SK-N-SH (cell line): ENCODE results near the gene ASPDH. TPM values are rescaled to one million over a fixed set of nuclear protein-coding genes. Genes with fewer than 3 reads are reported as not detected.

Experiments
- CTCF ChIA-PET: fragments of 300-600, 350-600 bp; formaldehyde crosslinking; extraction: SDS; loops from one replicate; lab custom pipeline; 2021; lab: Yijun Ruan, JAX
- POLR2A ChIA-PET: fragments of 350-600 bp; sonication (Branson Sonifier 250); formaldehyde crosslinking; extraction: SDS; loops from one replicate; lab custom pipeline; 2020; ENCODE audit warnings: antibody characterized with exemption, inconsistent platforms; lab: Yijun Ruan, JAX
- DNase-seq: peaks from one replicate; pipeline ENCODE4 v3.0.0; 2012
- H2AFZ ChIP-seq: fragments of 200-600 bp; sonication (generic); 2 replicates; pipeline ENCODE4 v1.8.1; 2016; ENCODE audit warnings: antibody characterized with exemption, mild to moderate bottlenecking, low read depth
- H3F3A ChIP-seq: fragments of 200-600 bp; sonication (generic); replicated peaks from 2 replicates; pipeline ENCODE3; 2016; ENCODE audit warnings: antibody characterized with exemption, mild to moderate bottlenecking; ENCODE audit not compliant: insufficient read depth
- H3K27ac ChIP-seq, 2 experiments: fragments of 200-500 bp in 1 of 2; fragments of 200-600 bp in 1 of 2; sonication (Bioruptor generic) in 1 of 2; sonication (generic), shearing (Covaris generic) in 1 of 2; 2 replicates each; pipeline versions ENCODE4 v1.5.1 to v1.6.1; 2014 to 2016; ENCODE audit warnings: low read depth in 2 of 2, inconsistent platforms in 1 of 2, low read length in 1 of 2, mild to moderate bottlenecking in 1 of 2, mixed read lengths in 1 of 2
- H3K27me3 ChIP-seq: fragments of 200-600 bp; sonication (generic), shearing (Covaris generic); 2 replicates; pipeline ENCODE4 v1.6.1; 2016; ENCODE audit warnings: mixed run types; ENCODE audit not compliant: insufficient read depth
- H3K36me3 ChIP-seq, 2 experiments: fragments of 200-500 bp in 1 of 2; fragments of 200-600 bp in 1 of 2; sonication (Bioruptor generic) in 1 of 2; sonication (generic) in 1 of 2; replicated peaks in 1 of 2; 2 replicates each; pipeline versions ENCODE3 to v1.5.1; 2014 to 2016; ENCODE audit warnings: low read length in 1 of 2, mild to moderate bottlenecking in 1 of 2; ENCODE audit not compliant: insufficient read depth in 2 of 2, control insufficient read depth in 1 of 2
- H3K4me1 ChIP-seq, 2 experiments: fragments of 200-500 bp in 1 of 2; fragments of 200-600 bp in 1 of 2; sonication (Bioruptor generic) in 1 of 2; sonication (generic), shearing (Covaris generic) in 1 of 2; 2 replicates each; pipeline versions ENCODE4 v1.5.1 to v1.6.1; 2014 to 2016; ENCODE audit warnings: low read depth in 1 of 2, low read length in 1 of 2, mixed run types in 1 of 2; ENCODE audit not compliant: insufficient read depth in 2 of 2, control insufficient read depth in 1 of 2
- H3K4me2 ChIP-seq: fragments of 200-600 bp; sonication (generic), shearing (Covaris generic); 2 replicates; pipeline ENCODE4 v1.6.1; 2017; ENCODE audit warnings: mixed run types
- H3K4me3 ChIP-seq, 2 experiments: fragments of 200-500 bp in 1 of 2; fragments of 200-600 bp in 1 of 2; sonication (Bioruptor generic) in 1 of 2; sonication (generic), shearing (Covaris generic) in 1 of 2; 2 replicates each; pipeline versions ENCODE4 v1.5.1 to v1.8.1; 2014 to 2016; ENCODE audit warnings: low read depth in 2 of 2, inconsistent platforms in 1 of 2, low read length in 1 of 2, mild to moderate bottlenecking in 1 of 2, mixed read lengths in 1 of 2, moderate library complexity in 1 of 2
- H3K79me2 ChIP-seq: fragments of 200-600 bp; sonication (generic); 2 replicates; pipeline ENCODE4 v1.8.1; 2017; ENCODE audit warnings: mild to moderate bottlenecking; ENCODE audit not compliant: insufficient read depth
- H3K9ac ChIP-seq: fragments of 200-600 bp; sonication (generic); 2 replicates; pipeline ENCODE4 v1.6.1; 2017; ENCODE audit warnings: mixed run types
- H3K9me2 ChIP-seq: fragments of 200-600 bp; sonication (generic); 2 replicates; pipeline ENCODE4 v1.6.1; 2017; ENCODE audit warnings: mixed run types
- H3K9me3 ChIP-seq: fragments of 200-600 bp; sonication (generic); 2 replicates; pipeline ENCODE4 v1.6.1; 2017; ENCODE audit warnings: mixed run types, mild to moderate bottlenecking, moderate library complexity
- H4K20me1 ChIP-seq: fragments of 200-600 bp; sonication (generic); 2 replicates; pipeline ENCODE4 v1.6.1; 2017; ENCODE audit warnings: mild to moderate bottlenecking, mixed run types; ENCODE audit not compliant: insufficient read depth
- FOXM1 ChIP-seq: IDR thresholded peaks from 2 replicates; pipeline ENCODE4 v1.4.0; 2012; ENCODE audit warnings: low read depth, mild to moderate bottlenecking
- RAD21 ChIP-seq: IDR thresholded peaks from 2 replicates; pipeline ENCODE4 v1.6.1; 2012; ENCODE audit warnings: mild to moderate bottlenecking, low read length
- REST ChIP-seq: IDR thresholded peaks from 2 replicates; pipeline ENCODE4 v1.6.1; 2012; ENCODE audit warnings: mild to moderate bottlenecking, low read depth, low read length, moderate library complexity
- RXRA ChIP-seq: IDR thresholded peaks from 2 replicates; pipeline ENCODE4 v1.4.0; 2012; ENCODE audit warnings: low read depth, mild to moderate bottlenecking, borderline replicate concordance
- TEAD4 ChIP-seq: IDR thresholded peaks from 2 replicates; pipeline ENCODE4 v1.4.0; 2012; ENCODE audit warnings: mild to moderate bottlenecking, borderline replicate concordance; ENCODE audit not compliant: insufficient read depth
- WGBS: methylation state at CpG from one replicate; pipeline ENCODE4 v1.1.6; 2017; ENCODE audit warnings: low lambda C conversion rate; 5-methylcytosine and 5-hydroxymethylcytosine counted together
- polyA plus RNA-seq, 3 experiments: library from polyadenylated mRNA; depleted of rRNA; stranded (reverse); fragments of >200 nt; gene quantifications; 2 replicates each; pipeline ENCODE4 v1.2.3, GENCODE V29; 2012
- TF ChIP-seq, protein P1 (sequence below): IDR thresholded peaks from 2 replicates; pipeline ENCODE4 v1.4.0; 2012; ENCODE audit warnings: low read depth, borderline replicate concordance
- TF ChIP-seq, protein P2 (sequence below): IDR thresholded peaks from 2 replicates; pipeline ENCODE4 v1.4.0; 2012; ENCODE audit warnings: low read depth

Gene ASPDH
- polyA plus RNA-seq, 1 of the 3 experiments (the other 2 are of a cell fraction), result 0.07 TPM

DNA sequence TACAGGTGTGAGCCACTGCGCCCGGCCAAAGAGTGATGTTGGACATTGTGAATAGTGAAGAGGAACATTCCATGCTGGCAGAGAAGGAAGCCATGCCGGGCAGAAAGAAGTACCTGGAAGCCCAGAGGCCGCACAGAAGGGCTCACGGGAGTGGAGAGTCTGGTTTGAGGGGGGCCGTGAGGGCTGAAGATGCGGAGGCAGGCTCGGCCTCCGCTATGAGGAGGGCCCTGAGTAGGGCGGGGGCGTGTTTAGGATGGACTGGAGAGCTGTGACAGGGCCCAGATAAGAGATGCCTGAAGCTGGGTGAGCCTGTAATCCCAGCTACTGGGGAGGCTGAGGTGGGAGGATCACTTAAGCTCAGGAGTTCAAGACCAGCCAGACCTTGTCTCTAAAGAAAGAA is 4.3 kb downstream of the ASPDH start:
- ChIA-PET POLR2A (interaction anchor here (1.0 kb wide), 1 partner anchor 18 kb away, joined by 4 read pairs; no protein-coding TSS in a partner anchor), CTCF (interaction anchor here (0.8 to 6.1 kb wide), 4 partner anchors 9 to 181 kb away, joined by 3 to 54 read pairs (median 7); partner anchors contain the start of gene KCNC3)
- Histone ChIP-seq H3K4me1 (peaks cover 0 to 30% of the 10 kb centered on the region in 2 experiments; a peak in 1 of 4 replicates), H3K9me3 (no peaks in the 10 kb centered on the region), H2AFZ (no peak overlapping the region), H4K20me1 (no peaks in the 10 kb centered on the region), H3K79me2 (peaks cover 14% of the 10 kb centered on the region; the same call in 1 of the 2 replicates), H3K4me3 (no peak overlapping the region), H3F3A (no peaks in the 10 kb centered on the region), H3K9ac (no peak overlapping the region), H3K27ac (no peak overlapping the region), H3K9me2 (no peaks in the 10 kb centered on the region), H3K4me2 (no peak overlapping the region), H3K36me3 (no peaks in the 10 kb centered on the region), H3K27me3 (no peaks in the 10 kb centered on the region)
- DNase-seq, result no peak
- TF ChIP-seq RAD21, result no peak
- TF ChIP-seq FOXM1, result no peak
- no peak for TF ChIP-seq RXRA
- TF ChIP-seq, protein P1, sequence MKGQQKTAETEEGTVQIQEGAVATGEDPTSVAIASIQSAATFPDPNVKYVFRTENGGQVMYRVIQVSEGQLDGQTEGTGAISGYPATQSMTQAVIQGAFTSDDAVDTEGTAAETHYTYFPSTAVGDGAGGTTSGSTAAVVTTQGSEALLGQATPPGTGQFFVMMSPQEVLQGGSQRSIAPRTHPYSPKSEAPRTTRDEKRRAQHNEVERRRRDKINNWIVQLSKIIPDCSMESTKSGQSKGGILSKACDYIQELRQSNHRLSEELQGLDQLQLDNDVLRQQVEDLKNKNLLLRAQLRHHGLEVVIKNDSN, result no peak
- TF ChIP-seq TEAD4, result no peak
- TF ChIP-seq, protein P2, sequence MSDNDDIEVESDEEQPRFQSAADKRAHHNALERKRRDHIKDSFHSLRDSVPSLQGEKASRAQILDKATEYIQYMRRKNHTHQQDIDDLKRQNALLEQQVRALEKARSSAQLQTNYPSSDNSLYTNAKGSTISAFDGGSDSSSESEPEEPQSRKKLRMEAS, result no peak
- 86% methylated on average over 11 of the region's 11 CpGs for WGBS

DNA sequence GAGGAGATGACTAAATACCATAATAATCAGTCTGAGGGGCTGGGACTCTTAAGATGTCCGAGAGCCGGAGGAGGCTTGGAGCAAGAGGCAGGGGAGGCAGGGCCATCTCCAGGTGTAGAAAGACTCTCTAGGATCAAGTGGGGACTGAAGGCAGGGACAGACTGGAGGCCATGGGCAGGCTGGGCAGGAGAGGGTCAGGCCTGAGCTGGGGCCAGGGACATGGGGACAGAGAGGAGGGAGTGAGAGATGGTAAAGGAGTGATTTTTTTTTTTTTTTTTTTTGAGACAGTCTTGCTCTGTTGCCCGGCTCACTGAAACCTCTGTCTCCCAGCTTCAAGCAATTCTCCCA is 4.9 kb downstream of the ASPDH start:
- peaks cover 14% of the 10 kb centered on the region; the same call in 1 of the 2 replicates for H3K79me2 ChIP-seq
- ChIA-PET CTCF (interaction anchor here (1.1 to 6.1 kb wide), 4 partner anchors 8 to 48 kb away, joined by 3 to 54 read pairs (median 6); no protein-coding TSS in a partner anchor), POLR2A (interaction anchor here (1.0 kb wide), 1 partner anchor 17 kb away, joined by 4 read pairs; no protein-coding TSS in a partner anchor)
- DNase-seq, result no peak
- no peaks in the 10 kb centered on the region for H3K36me3 ChIP-seq
- WGBS, result 100% methylated on average over 3 of the region's 3 CpGs
- H3F3A ChIP-seq, result no peaks in the 10 kb centered on the region
- H3K27me3 ChIP-seq, result no peaks in the 10 kb centered on the region
- no peaks in the 10 kb centered on the region for H4K20me1 ChIP-seq
- H3K9me3 ChIP-seq, result no peaks in the 10 kb centered on the region
- H3K27ac ChIP-seq, result no peak overlapping the region
- H3K9me2 ChIP-seq, result no peaks in the 10 kb centered on the region
- H3K4me2 ChIP-seq, result no peak overlapping the region
- no peak overlapping the region for H2AFZ ChIP-seq
- TF ChIP-seq REST, result no peak
- H3K4me1 ChIP-seq, result peaks cover 0 to 24% of the 10 kb centered on the region in 2 experiments; a peak in 1 of 4 replicates
- H3K4me3 ChIP-seq, result no peak overlapping the region
- H3K9ac ChIP-seq, result no peak overlapping the region
